ENCODE measurements around the gene GRID2. TPM values are rescaled to one million over a fixed set of nuclear protein-coding genes. Genes with fewer than 3 reads are reported as not detected.

Gene GRID2
- total and polyA plus RNA-seq, 10 of the 15 experiments (the other 5 are each of a cell fraction or from before 2014, with no cell fraction given): not detected

DNA sequence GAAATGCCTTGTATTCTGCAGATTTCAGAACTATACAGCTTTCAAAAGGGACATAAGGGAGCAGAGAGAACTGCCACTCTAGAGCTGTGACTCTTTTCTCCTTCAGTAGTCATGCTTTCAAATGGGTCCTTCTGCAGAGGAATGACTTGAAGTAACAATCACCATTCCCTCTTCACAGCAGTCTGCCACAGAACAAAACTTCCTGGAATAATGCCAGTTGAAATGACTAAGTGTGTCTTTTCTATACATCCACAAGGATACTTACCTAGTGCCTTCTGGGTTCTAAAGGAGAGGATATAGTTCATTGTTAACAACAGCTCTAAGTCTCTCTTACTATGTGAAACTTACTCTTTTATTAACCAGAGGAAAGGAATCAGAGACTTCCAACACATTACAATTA lies 1009.4 kb downstream of the GRID2 start:
- H3K4me3 ChIP-seq: no peak overlapping the region
- no peaks in the 10 kb centered on the region for H3K36me3 ChIP-seq (ENCODE audit: control insufficient read depth in 2 of 2, insufficient read depth in 2 of 2, low read length in 1 of 2)
- no peaks in the 10 kb centered on the region for H3K9me3 ChIP-seq (replicated peaks; ENCODE audit: control insufficient read depth, insufficient read depth, low read length)
- ChIA-PET SMC1A (ENCODE audit: uncharacterized antibody, unreplicated experiment) (interaction anchor here (0.8 to 2.1 kb wide), 7 partner anchors 8 to 66 kb away, joined by 3 to 8 read pairs (median 4); no protein-coding TSS in a partner anchor), RAD21 (ENCODE audit: unreplicated experiment) (interaction anchor here (1.3 to 1.4 kb wide), 2 partner anchors 12 to 20 kb away, joined by 3 to 6 read pairs; no protein-coding TSS in a partner anchor), POLR2A (interaction anchor here (0.6 kb wide), 1 partner anchor 340 kb away, joined by 7 read pairs; no protein-coding TSS in a partner anchor), CTCF (no interaction called here)
- H3K27ac ChIP-seq (ENCODE audit: control insufficient read depth, insufficient read depth): no peak overlapping the region
- no TSS peak for BruUV-seq (replicated peaks)
- H4K20me1 ChIP-seq (ENCODE audit: control insufficient read depth, insufficient read depth): no peaks in the 10 kb centered on the region
- FAIRE-seq (no peak), DNase-seq (ENCODE audit: low read depth, low spot score) (no peak), ATAC-seq (no peak)
- no peak for TF ChIP-seq YY1 (IDR thresholded peaks at IDR 0.05; ENCODE audit: low read depth, low read length)
- TF ChIP-seq, protein P1, sequence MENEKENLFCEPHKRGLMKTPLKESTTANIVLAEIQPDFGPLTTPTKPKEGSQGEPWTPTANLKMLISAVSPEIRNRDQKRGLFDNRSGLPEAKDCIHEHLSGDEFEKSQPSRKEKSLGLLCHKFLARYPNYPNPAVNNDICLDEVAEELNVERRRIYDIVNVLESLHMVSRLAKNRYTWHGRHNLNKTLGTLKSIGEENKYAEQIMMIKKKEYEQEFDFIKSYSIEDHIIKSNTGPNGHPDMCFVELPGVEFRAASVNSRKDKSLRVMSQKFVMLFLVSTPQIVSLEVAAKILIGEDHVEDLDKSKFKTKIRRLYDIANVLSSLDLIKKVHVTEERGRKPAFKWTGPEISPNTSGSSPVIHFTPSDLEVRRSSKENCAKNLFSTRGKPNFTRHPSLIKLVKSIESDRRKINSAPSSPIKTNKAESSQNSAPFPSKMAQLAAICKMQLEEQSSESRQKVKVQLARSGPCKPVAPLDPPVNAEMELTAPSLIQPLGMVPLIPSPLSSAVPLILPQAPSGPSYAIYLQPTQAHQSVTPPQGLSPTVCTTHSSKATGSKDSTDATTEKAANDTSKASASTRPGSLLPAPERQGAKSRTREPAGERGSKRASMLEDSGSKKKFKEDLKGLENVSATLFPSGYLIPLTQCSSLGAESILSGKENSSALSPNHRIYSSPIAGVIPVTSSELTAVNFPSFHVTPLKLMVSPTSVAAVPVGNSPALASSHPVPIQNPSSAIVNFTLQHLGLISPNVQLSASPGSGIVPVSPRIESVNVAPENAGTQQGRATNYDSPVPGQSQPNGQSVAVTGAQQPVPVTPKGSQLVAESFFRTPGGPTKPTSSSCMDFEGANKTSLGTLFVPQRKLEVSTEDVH (IDR thresholded peaks at IDR 0.05; ENCODE audit: low read depth, partially characterized antibody): no peak
- no peak for TF ChIP-seq SREBF2 (IDR thresholded peaks at IDR 0.05; ENCODE audit: low read length)
- H3K9ac ChIP-seq (ENCODE audit: control insufficient read depth, insufficient read depth, low read length): no peak overlapping the region
- intact Hi-C loops (cut with micrococcal nuclease; ENCODE audit: unreplicated experiment) (no loop called here), in situ Hi-C loops (cut with MboI) (no loop called here)
- no peaks in the 10 kb centered on the region for H3K79me2 ChIP-seq (ENCODE audit: control insufficient read depth, insufficient read depth, low read length)
- H3K4me2 ChIP-seq (ENCODE audit: control insufficient read depth, insufficient read depth): no peak overlapping the region
- no peaks in the 10 kb centered on the region for H3K27me3 ChIP-seq (replicated peaks in 1 of 2; ENCODE audit: control insufficient read depth in 2 of 2, insufficient read depth in 2 of 2, low read length in 1 of 2)
- H2AFZ ChIP-seq (ENCODE audit: control insufficient read depth, low read depth, low read length): no peak overlapping the region
- no peaks in the 10 kb centered on the region for H3K4me1 ChIP-seq (ENCODE audit: control insufficient read depth, insufficient read depth, low read length)

DNA sequence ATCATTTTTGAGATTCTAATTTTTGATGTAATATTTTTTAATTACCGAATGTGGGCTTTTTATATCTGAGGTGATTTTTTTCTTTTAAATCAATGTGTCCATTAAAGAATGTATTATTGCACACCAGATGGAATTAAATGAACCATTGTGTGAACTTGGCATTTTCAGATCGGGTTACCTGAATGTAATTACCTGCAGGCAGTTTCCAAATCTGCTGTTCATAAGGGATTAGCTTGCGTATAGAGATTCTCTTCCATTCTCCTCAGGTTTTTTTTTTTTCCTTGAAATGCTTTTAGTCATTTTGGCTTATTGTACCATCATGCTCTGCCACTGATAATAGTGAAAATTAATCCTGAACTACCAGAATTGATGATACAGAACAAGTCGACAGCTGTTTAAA lies 1013.3 kb downstream of the GRID2 start:
- ATAC-seq: no peak
- BruUV-seq (replicated peaks): no TSS peak
- FAIRE-seq: no peak
- no peaks in the 10 kb centered on the region for H3K9me3 ChIP-seq (replicated peaks; ENCODE audit: control insufficient read depth, insufficient read depth, low read length)
- no peak overlapping the region for H3K27ac ChIP-seq (ENCODE audit: control insufficient read depth, insufficient read depth)
- SMC1A ChIA-PET (ENCODE audit: uncharacterized antibody, unreplicated experiment): no interaction called here
- no peaks in the 10 kb centered on the region for H3K4me1 ChIP-seq (ENCODE audit: control insufficient read depth, insufficient read depth, low read length)
- no peak overlapping the region for H2AFZ ChIP-seq (ENCODE audit: control insufficient read depth, low read depth, low read length)
- H3K4me2 ChIP-seq (ENCODE audit: control insufficient read depth, insufficient read depth): no peak overlapping the region
- 39% methylated on average over 4 of the region's 4 CpGs for WGBS (ENCODE audit: insufficient coverage, insufficient replicate concordance, low lambda C conversion rate, missing lambda C conversion rate)
- H4K20me1 ChIP-seq (ENCODE audit: control insufficient read depth, insufficient read depth): no peaks in the 10 kb centered on the region
- CTCF ChIA-PET: no interaction called here
- H3K79me2 ChIP-seq (ENCODE audit: control insufficient read depth, insufficient read depth, low read length): no peaks in the 10 kb centered on the region
- H3K27me3 ChIP-seq (replicated peaks in 1 of 2; ENCODE audit: control insufficient read depth in 2 of 2, insufficient read depth in 2 of 2, low read length in 1 of 2): no peaks in the 10 kb centered on the region
- H3K4me3 ChIP-seq: no peak overlapping the region
- in situ Hi-C loops (cut with MboI) (no loop called here), intact Hi-C loops (cut with micrococcal nuclease; ENCODE audit: unreplicated experiment) (no loop called here)
- DNase-seq (ENCODE audit: low read depth, low spot score): no peak
- RAD21 ChIA-PET (ENCODE audit: unreplicated experiment): no interaction called here
- no peak overlapping the region for H3K9ac ChIP-seq (ENCODE audit: control insufficient read depth, insufficient read depth, low read length)
- no peaks in the 10 kb centered on the region for H3K36me3 ChIP-seq (ENCODE audit: control insufficient read depth in 2 of 2, insufficient read depth in 2 of 2, low read length in 1 of 2)
- POLR2A ChIA-PET: no interaction called here
- TF ChIP-seq NR2F1 (conservative IDR thresholded peaks at IDR 0.05) (no peak), MEF2B (IDR thresholded peaks at IDR 0.05; ENCODE audit: partially characterized antibody, poor library complexity, severe bottlenecking) (no peak), ZZZ3 (IDR thresholded peaks at IDR 0.05; ENCODE audit: control insufficient read depth, insufficient read length, low read depth) (no peak), FOS (IDR thresholded peaks at IDR 0.05; ENCODE audit: borderline replicate concordance, extremely low read depth, insufficient read length) (no peak), KLF5 (IDR thresholded peaks at IDR 0.05; ENCODE audit: partially characterized antibody) (no peak), SUZ12 (IDR thresholded peaks at IDR 0.05; ENCODE audit: unreplicated experiment) (no peak), CHD2 (IDR thresholded peaks at IDR 0.05; ENCODE audit: borderline replicate concordance, low read depth, low read length) (no peak), CHD1 (IDR thresholded peaks at IDR 0.05; ENCODE audit: low read depth, low read length) (no peak), JUNB (IDR thresholded peaks at IDR 0.05) (no peak)
- TF ChIP-seq, protein P1 (IDR thresholded peaks at IDR 0.05; ENCODE audit: low read depth, partially characterized antibody): no peak
- TF ChIP-seq, protein P2, sequence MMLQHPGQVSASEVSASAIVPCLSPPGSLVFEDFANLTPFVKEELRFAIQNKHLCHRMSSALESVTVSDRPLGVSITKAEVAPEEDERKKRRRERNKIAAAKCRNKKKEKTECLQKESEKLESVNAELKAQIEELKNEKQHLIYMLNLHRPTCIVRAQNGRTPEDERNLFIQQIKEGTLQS (IDR thresholded peaks at IDR 0.05; ENCODE audit: borderline replicate concordance, extremely low read depth, low read depth, low read length): no peak

Data from GM12878 (cell line).